GM18499 (cell line): Measurements from ENCODE around the gene CD274.
"Not testable (repeated sequence)": the region's sequence is repeated elsewhere in the genome, so short reads cannot be mapped to it uniquely, and the experiment has no call there.

Source experiments
- ATAC-seq: cut with Tn5 transposase; IDR thresholded peaks from one replicate; pipeline ENCODE4 v1.9.1; 2021; ENCODE audit warnings: moderate number of reproducible peaks; ENCODE audit not compliant: insufficient read depth, unreplicated experiment

The CD274 gene

DNA sequence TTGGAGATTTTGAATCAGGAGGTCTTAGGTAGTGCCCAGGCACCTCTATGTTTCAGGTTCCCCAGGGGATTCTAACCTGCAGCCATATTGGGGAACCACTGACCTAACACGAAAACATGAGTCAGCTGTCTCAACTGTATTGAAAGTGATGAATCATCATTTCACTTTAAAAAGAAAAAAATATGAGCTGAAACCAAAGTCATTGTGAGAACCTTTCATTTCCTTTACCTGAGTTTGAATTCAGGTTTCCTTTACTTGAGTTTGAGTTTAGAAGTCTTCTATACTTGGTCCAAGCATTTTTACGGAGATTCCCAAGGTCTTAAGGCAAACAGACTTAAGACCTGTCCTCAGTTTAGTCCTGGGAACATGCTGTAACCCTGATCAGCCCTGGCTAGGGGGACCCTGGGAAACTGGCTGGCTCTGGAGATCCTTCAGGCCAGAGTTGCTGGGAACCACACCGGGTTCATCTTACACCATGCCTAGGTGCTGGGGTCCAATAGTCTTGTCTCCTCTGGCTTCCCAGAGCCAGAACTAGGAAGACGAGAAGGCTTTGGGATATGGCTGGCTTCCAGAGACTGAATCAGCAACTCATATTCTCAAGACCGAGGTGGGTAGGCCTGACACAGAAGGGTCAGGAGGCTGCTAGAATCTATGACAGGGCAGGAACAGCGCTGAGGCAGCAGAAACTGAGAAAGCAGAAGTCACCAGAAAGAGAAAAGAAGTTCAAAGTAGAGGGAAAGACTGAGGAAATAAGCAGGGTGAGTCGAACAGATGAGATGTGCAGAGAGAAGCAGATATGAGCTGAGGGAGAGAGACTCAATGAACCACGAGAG, 43.6 kb downstream of the CD274 start:
- peak; percentile 79 for ATAC-seq

DNA sequence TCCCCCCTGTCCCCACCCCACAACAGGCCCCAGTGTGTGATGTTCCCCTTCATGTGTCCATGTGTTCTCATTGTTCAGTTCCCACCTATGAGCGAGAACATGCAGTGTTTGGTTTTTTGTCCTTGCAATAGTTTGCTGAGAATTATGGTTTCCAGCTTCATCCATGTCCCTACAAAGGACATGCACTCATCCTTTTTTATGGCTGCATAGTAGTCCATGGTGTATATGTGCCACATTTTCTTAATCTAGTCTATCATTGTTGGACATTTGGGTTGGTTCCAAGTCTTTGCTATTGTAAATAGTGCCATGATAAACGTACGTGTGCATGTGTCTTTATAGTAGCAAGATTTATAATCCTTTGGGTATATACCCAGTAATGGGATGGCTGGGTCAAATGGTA, 44.4 kb downstream of the CD274 start:
- ATAC-seq, result not testable (repeated sequence)

DNA sequence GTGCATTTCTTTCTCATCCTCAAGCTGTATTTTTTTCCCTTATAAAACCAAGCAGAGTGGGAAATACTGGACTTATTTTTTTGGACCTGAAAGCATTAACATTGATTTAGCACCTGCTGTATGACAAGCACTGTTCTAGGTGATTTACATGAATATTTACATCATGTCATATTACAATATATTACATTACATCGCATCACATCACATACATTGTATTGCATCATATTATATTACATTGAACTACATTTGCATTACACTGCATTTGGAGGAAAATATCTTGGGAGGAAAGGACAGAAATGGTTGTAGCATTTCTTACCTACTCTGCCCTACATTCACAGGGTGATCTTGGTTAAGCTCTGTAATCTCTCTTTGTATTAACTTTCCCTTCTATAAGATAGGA, 48.8 kb downstream of the CD274 start:
- ATAC-seq, result no peak

DNA sequence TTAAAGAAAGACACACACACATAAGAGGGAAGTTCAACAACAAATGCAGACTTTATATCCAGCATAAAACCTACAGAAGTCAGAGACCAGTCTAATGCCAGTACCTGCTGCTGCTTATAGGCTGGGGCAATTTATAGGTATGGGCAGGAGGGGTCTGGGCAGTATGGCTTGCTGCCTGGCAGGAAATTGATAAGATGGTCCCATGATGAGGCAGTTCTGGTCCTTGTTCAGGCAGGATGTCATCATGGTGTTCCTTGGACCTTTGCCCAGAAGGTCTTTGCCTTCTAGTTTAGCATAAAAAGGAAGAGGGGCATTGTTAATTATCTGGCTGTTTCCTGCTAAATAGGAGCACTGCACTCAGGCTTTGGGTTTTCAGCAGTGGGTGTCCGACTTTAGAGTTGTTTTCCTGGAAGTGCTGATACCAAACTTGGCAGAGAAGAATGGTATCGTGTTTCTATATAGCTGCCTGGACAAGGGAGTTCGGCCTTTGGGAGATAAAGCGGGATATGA, 49.6 kb downstream of the CD274 start:
- no peak for ATAC-seq

DNA sequence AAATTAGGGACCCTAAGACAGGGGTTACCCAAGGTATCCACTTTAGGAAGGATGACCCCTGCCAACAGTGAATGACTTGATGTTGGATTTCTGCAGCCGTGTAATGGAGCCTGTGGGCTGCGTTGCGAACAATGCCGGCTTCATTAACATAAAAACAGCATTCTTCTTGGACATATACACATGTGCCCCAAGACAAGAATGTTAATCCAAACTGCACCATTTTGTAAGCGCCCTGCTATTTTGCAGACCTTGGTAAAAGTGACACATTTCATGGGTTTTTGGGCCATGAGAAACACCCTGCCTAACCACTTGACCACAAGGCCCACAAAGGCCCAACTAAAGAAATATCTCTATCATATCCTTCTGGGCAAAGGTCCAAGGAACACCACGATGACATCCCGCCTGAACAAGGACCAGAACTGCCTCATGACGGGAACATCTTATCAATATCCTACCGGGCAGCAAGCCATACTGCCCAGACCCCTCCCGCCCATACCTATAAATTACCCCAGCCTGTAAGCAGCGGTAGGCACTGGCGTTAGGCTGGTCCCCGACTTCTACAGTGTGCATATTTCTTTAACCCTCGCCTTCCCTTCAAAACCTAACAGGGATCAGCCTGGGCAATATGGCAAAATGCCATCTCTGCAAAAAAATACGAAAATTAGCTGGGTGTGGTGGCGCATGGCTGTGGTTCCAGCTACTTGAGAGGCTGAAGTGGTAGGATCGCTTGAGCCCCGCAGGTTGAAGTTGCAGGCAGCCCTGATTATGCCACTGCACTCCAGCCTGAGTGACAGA, 50.3 kb downstream of the CD274 start:
- no peak for ATAC-seq

DNA sequence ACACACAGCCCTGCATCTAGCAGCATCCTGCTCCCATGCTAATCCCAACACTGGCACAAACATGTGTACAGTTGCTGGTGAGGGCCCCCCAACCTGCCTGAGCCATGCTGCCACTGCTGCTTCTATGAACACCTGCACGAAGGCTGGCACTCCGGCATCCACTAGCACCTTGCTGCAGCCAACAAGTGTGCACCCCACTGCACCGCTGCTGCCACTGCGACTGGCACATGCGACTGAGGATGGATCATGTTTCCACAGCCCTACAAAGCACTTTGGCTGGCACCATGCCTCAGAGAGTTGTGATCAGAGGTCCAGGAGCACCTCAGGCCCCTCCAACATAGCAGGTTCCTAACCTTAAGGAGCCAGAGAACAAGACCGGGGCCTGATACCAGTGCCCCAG, 52.2 kb downstream of the CD274 start:
- ATAC-seq, result no peak

DNA sequence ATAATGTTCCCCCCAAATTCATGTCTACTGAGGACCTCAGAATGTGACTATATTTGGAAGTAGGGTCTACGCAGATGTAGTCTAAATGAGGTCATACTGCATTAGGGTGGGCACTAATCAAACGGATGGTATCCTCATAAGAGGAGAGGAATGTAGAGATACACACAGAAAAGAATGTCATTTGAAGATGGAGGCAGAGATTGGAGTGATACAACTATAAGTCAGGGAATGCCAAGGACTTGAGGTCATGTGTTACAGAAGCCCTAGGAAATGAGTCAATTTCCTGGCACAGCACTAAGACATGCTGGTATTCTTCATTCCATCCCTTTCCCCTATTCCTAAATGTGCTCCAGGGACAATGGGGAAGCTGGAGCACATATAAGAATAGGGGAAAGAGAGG, 59.2 kb downstream of the CD274 start:
- ATAC-seq, result no peak

DNA sequence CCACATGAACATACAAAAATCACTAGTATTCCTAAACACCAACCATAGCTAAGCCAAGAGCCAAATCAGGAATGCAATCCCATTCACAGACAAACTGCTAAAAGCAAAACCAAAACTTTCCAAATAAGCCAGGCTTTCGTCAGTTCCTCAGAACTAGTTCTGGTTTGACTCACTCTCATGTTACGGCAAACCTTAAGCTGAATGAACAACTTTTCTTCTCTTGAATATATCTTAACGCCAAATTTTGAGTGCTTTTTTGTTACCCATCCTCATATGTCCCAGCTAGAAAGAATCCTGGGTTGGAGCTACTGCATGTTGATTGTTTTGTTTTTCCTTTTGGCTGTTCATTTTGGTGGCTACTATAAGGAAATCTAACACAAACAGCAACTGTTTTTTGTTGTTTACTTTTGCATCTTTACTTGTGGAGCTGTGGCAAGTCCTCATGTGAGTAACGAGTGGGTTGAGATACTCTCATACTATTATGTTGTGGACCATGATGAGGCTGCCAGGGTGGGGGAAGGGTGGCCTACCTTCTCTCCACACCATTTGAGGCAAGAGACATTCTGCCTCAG, 60.1 kb downstream of the CD274 start, which contains the start of gene PDCD1LG2:
Gene PDCD1LG2 (plus strand): TSS at position 172 of the 572 bp plus-strand sequence. CDS start 12,016 bp downstream, outside the sequence.
- ATAC-seq, result peak; percentile 71

DNA sequence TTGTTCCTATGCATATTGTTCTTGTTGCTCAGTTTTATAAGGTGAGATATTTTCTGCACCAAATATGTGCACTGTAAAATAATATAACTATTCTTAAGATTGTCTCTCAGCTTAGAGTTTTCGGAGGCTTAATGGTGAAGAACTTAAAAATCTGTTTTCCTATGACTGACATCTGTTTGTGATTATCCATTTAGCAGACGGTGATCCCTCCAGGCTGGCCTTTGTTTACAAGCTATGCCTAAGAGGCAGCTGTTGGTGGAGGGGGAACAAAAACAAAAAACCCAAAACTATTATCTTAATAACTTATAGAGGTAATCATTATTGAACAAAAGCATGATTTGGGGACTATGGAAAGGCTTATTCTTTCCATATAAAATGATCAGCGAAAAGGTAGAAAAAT, 60.6 kb downstream of the CD274 start:
- no peak for ATAC-seq

DNA sequence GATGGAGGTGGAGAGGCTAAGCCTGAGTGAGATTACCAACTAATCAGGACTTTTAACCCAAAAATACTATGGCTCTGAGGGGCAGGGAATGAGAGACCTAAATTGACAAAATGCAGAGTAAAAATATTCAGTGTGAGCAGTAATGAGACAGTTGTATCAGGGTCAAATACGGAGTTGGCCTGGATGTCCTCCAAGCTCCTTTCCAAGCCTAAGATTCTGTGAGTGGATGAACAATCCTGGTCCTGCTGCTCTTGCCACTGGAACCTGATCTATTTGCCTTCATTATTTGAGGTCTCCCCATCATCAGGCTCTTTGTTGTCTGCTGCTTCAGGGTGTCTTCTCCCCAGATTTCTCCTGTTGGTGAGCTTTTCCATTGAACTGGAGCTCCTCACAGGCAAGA, 61.1 kb downstream of the CD274 start:
- ATAC-seq, result no peak

DNA sequence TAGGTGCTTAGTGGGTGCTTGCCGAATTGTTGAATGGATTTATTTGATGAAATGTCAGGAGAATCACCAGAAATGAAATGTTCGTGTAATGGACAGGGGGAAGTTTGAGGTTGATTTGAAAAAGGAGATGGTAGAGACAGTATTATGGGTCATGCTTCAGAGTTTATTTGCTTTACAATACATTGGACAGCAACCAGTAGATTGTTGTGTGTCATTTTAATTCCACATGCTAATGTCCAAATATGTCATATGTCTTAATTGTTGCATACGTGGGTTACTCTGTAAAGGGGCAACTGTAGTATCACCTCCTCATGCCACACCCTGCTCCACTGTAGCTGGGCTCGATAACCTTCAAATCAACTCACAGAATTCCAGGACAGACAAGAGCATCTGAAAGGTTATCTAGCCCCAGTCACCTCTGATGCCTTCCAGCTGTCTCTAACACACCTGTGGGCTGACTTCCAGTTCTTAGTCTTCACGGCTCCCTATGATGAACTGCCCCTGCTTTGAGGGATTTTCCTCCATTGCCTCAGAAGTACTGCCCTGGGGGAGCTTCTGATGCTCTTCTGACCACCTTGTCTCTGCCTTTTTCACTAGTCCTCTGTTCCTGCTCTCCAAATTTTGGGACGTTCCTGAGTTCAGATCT, 61.7 kb downstream of the CD274 start:
- no peak for ATAC-seq

DNA sequence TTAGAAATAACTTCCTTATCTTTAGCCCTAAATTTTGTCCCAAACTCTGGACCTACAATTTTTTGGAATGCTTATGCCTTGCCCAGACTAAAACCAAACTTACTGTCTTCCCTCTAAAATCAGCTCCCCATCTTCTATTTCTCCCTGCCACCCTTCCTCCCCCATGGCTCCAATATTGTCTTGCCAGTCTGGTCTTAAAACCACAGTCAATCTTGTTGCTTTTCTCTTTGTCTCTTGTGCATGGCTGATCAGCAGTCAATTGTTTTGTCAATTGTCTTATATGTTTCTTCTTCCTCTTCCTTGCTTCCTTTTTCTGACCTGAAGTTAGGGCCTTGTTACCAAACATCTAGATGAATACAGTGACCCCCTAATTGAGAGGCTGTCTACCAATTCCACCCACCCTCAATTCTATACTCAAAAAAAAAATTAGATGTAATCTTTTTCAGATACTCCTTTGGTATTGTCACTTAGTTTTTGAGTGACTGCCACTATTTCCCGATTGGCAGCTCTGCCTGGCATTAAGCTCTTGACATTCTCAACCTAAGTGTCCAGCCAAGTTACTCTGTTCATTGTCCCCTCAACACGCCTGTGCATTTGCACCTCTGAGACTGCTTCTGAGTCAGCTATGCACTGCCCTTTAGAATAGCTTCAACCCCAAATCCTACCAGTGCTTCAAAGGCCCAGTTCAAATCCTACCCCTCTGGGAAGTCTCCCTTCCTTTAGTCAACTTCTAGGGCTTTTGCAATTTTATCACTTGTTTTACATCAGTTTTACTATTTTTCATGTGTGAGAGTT, 62.5 kb downstream of the CD274 start:
- ATAC-seq, result no peak

DNA sequence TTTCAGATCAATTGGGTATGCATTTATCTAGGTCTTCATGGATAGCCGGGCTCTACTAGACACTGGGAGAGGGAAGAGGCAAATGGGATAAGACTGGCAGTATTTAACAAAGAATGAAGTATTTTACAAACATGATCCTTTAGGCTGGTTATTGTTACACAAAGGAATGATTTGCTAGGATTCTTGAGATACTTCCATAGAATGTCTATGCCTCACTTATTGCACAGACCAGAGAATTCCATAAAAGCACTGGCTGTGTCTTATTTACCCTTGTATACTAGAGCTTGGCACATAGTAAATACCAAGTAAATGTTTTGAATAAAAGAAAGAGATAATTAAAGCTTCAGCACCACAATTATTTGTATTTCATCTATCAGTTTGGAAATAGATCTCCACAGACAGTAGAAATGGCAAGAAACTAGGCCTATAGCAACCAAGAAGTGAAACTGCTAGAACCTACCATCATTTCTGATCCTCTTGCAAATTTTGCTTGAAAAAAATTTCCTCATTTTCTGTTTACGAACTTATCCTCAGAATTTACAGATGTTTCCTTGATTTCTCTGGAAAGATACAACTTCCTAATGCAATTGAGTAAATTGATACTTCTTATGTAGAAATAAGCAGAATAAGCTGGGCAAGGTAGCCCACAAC, 63.7 kb downstream of the CD274 start:
- no peak for ATAC-seq

DNA sequence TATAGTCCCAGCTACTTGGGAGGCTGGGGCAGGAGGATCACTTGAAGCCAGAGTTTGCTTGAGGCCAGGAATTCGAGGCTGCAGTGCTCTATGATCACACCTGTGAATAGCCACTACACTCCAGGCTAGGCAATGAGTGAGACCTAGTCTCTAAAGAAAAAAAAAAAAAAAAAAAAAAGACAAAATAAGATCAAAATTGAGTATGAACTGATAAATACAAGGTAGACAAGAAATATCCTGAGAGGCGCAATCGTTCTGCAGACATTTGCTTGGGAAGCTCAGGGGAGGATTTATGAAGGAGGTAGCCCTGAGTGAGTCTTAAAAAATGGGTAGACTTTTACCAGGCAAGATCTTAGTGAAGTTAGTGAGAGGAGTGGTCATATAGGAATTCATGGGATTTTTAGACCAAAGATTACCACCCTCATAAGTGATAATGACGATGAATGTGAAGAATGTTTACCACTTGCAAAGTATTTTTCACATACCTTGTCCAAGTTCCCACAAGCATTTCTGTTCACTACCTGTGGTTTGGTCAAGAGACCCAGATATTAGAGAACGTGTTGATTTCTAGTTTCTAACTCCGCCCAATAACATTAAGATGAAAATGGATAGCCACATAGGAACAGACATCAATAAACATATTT, 64.4 kb downstream of the CD274 start:
- ATAC-seq, result no peak

DNA sequence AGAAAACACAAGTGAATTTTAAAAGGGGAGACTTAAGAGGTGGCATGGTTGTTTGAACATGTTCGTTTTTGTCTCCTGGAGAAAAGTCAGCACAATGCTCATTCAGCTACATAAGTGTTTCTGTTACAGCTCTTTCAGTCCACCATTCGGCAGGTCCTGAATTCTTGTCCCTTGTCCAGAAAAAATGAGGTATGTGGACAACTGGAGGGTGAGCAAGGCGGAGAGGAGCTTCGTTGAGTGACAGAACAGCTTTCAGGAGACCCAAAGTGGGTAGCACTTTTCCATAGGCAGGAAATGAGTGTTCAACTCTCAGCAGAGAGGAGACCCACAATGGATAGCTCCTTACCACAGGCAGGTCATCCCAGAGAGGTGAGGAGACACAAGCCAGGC, 64.9 kb downstream of the CD274 start:
- ATAC-seq, result no peak

DNA sequence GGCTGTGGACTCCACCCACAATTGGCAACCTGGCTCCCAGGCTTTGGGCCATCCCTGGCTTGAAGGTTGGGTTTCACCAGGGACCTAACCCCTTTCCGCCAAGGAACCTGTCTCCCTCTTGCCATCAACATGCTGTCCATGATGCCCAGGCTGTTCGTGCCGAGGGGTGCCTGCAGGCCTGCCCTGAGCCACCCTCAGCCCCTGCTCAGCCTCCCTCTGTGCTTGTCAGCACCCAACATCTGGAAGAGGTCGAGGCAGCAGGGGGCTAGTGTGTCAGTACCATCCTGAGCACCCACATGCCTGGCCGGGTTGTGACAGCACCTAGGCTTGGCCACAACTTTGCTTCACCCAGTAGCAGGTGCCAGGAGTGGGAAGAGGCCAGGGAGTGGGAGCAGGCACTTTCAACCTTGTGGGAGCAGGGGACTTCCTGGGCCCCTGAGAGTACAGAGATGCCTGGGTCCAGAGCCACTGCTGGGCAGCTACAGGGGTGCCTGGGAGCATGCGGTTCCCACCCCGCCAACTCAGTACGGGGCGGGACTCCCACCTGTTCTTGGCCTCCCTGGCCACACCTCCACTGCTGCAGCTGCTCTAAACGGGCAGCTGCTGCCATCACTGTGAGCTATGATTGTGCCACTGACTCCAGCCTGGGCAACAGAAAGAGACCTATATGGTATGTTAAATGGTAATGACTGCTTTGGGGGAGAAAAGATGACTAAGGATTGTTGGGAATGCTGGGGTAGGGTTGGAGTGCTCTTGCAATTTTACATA, 66.3 kb downstream of the CD274 start:
- no peak for ATAC-seq

DNA sequence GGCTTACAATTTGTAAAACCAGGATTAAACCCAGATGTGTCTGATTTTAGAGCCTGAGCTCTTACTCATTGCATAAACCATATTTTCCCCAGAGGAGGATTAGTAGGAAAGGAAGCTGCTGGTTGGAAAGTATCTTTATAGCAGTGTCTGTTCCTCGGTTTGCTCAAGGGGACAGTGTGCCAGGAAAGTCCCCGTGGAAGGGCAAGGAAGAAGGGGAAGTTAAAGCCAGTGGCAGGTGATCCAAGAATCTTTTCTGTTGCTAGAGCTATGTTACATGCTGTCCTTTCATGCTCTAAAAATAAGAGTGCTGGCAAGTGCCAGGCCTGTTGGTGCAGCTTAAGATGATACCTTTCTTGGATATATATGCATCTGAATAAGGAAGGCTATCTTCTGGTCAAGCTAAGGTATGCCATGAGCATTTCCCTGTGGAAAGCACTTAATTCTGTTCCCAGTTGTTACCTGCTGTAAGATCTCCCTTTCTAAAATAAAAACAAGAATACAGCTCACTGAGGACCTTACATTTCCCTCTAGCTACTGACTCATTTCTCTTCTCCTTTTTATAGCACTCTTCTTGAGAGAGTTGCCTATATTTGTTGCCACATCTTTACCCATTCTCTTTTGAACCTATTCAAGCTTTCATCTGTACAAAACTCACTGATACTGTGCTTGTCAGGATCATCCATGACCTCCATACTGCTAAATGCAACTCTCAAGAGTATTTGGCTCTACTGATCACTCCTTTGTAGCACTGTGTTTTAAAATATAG, 68.0 kb downstream of the CD274 start:
- ATAC-seq, result peak; percentile 78
